ENCODE data around the gene MUC2.
A peak's percentile ranks its signal among the peaks of the same experiment; 100 is the strongest.

MUC2 gene

DNA sequence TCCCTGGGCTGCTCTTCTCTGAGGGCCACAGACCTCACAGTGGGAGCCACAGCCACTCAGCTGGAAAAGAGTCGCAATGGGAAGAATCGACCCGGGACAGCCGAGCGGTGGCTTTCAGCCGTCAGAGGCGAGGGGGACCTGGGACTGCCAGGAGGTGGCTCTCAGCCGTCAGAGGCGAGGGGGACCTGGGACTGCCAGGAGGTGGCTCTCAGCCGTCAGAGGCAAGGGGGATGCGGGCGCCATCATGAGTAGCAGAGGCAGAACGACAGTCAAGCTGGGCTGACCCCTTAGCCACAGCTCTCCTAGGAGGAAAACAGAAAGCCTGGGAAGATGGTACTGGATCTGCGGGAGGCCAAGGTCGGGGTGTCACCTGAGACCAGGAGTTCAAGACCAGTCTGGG, 14.9 kb upstream of the MUC2 start:
- TF ChIP-seq, protein P1, sequence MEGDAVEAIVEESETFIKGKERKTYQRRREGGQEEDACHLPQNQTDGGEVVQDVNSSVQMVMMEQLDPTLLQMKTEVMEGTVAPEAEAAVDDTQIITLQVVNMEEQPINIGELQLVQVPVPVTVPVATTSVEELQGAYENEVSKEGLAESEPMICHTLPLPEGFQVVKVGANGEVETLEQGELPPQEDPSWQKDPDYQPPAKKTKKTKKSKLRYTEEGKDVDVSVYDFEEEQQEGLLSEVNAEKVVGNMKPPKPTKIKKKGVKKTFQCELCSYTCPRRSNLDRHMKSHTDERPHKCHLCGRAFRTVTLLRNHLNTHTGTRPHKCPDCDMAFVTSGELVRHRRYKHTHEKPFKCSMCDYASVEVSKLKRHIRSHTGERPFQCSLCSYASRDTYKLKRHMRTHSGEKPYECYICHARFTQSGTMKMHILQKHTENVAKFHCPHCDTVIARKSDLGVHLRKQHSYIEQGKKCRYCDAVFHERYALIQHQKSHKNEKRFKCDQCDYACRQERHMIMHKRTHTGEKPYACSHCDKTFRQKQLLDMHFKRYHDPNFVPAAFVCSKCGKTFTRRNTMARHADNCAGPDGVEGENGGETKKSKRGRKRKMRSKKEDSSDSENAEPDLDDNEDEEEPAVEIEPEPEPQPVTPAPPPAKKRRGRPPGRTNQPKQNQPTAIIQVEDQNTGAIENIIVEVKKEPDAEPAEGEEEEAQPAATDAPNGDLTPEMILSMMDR (conservative IDR thresholded peaks at IDR 0.05; ENCODE audit: low read length) = no peak
- no peak for DNase-seq (ENCODE audit: low read depth)
- no peak overlapping the region for H3K4me3 ChIP-seq (ENCODE audit: low read length)

DNA sequence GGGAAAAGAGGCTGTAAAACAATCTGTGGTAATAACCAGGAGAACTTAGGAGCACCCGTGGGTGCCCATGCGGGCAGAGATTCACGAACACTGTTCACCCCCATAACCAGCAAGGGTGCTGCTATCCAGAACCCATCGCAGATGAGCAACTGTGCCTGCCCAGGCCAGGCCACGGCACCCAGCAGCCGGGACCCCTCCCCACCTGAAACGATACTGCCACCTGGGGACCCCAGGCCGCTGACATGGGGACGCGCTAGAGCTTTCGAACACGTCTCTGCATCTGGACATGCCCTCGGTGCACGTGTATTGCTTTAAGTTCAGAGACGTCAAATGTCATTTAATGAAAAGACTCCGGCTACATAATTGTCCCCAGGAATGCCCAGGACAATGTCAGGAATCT, 14.3 kb upstream of the MUC2 start:
- H3K4me3 ChIP-seq (ENCODE audit: low read length) = no peak overlapping the region
- TF ChIP-seq, protein P1 (conservative IDR thresholded peaks at IDR 0.05; ENCODE audit: low read length) = no peak
- DNase-seq (ENCODE audit: low read depth) = no peak

DNA sequence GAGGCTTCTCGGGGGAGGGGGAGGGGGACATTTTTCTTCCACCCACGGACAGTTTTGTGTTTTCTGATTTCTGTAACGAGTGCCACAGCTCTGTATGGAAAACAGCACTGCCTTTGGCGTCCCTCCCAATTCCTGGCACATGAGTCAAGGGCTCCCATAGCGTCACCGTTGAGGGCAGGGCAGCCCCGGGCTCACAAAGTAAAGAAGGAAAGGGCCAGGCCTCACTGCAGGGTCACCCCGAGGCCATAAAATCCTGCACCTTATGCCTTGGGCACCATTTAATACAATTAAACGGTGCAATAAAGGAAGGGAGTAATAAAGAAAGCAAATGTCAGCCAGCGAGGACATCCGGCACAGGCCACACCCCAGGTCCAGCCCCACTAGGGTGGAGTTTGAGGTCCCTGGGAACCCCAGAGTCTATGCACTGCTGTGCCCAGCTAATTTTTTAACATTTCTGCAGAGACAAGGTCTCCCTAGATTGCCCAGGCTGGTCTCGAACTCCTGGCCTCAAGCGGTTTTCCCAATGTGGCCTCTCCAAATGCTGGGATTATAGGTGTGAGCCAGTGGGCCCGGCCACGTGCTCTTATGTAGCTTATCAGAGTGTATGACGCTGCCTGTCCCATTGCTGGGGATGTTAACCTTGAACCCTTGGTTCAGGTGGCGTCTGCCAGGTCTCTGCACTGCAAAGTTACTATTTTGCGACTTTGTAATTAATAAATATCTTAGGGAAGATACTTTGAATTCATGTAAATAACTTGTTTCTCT, 13.6 kb upstream of the MUC2 start:
- TF ChIP-seq, protein P1 (conservative IDR thresholded peaks at IDR 0.05; ENCODE audit: low read length) = no peak
- DNase-seq (ENCODE audit: low read depth) = peak; percentile 82
- H3K4me3 ChIP-seq (ENCODE audit: low read length) = no peak overlapping the region

DNA sequence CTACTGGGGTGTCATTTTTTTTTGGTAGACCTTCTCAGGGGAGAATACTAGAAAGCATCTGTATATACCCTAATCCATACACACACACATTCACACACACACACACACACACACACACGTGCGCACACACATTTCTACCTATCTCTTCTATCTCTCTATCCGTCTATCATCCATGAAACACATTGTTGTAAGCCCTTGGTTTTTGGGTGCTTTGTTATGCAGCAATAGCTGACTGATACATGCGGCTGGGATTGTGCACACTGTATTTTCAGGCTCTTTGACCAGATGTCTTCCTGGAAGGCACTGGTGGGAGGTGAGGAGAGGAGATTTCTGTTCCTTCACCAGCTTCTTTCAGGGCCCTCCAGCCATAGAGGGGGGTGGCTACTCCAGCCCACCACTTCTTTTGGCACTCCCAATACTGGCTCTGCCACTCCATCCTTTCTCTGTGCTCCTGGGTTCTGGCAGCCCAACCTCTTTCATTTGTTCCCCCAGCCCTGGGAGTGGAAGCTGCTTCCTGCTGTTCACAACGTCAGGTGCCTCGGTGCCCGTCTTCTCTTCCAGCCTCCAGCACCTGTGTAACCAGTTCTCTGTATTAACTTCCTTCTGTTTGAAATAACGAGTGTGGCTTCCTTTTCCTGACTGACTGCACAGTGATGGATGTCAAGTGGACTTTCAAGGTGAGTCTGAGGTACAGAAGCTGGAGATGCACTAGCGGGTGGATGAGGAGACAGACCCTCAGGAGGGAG, 12.4 kb upstream of the MUC2 start:
- TF ChIP-seq, protein P1 (conservative IDR thresholded peaks at IDR 0.05; ENCODE audit: low read length) = no peak
- no peak for DNase-seq (ENCODE audit: low read depth)
- no peak overlapping the region for H3K4me3 ChIP-seq (ENCODE audit: low read length)

DNA sequence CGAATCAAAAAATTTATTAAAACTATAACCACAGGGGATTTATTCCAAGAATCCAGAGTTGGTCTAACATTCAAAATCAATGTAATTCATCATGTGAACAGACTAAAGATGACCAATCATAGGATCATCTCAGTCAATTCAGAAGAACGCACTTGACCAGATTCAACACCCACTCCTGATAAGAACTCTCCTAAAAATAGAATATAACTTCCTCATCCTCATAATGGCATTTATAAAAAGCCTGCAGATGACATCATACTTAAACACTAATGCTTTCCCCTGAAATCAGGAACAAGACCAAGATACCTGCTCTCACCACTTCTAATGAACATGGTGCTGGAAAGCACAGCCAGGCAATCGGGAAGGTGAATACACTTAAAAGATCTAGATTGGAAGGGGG, 10.5 kb upstream of the MUC2 start:
- H3K4me3 ChIP-seq (ENCODE audit: low read length) = no peak overlapping the region
- no peak for DNase-seq (ENCODE audit: low read depth)
- TF ChIP-seq, protein P1 (conservative IDR thresholded peaks at IDR 0.05; ENCODE audit: low read length) = no peak

DNA sequence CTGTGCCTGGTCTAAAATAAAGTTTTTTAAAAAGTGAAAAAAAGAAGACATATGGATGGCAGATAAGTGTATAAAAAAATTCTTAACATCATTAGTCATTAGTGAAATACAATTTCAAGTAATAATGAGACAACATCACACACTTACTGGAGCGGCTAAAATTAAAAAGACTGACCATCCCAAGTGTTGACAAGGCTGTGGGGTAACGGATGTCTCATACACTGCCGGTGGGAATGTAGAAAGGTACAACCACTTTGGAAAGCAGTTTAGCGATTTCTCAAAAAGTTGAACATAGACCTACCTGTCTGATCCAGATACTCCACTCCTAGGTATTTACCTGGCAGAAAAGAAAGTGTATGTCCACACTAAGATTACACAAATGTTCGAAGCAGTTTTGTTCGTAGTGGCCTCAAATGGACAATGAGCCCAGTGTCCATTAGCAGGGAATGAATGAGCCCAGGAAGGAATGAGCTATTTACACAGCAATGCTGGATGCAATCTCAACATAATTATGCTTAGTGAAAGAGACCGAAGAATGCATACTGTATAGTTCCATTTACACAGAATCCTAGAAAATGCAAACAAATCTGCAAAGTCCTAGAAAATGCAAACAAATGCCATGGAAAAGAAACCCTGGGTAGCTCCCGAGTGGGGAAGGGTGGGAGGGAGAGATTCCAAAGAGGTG, 6.7 kb upstream of the MUC2 start:
- no peak for DNase-seq (ENCODE audit: low read depth)
- TF ChIP-seq, protein P1 (conservative IDR thresholded peaks at IDR 0.05; ENCODE audit: low read length) = no peak
- H3K4me3 ChIP-seq (ENCODE audit: low read length) = no peak overlapping the region

All from AG10803 (cell line).